WTC11 (cell line): ENCODE data around the gene CREB1. TPM values are rescaled to one million over a fixed set of nuclear protein-coding genes. Genes with fewer than 3 reads are reported as not detected.

Experiments
- ATAC-seq: fragments of 200-7000 bp; cut with Tn5 transposase; 2 replicates; pipeline ENCODE4 v1.10.0; 2021; ENCODE audit warnings: mild to moderate bottlenecking, moderate library complexity
- CTCF ChIA-PET: fragments of 300-600 bp; sonication (Branson Sonifier 250); formaldehyde crosslinking; loops from one replicate; lab custom pipeline; 2021; ENCODE audit warnings: antibody characterized with exemption; lab: Charles Lee
- POLR2A ChIA-PET: fragments of 350-600 bp; sonication (Branson Sonifier 250); formaldehyde crosslinking; loops from one replicate; lab custom pipeline; 2021; ENCODE audit warnings: antibody characterized with exemption; lab: Charles Lee
- DNase-seq: peaks from one replicate; pipeline ENCODE4 v3.0.0; 2021; ENCODE audit warnings: low spot score
- H3K27ac Mint-ChIP-seq: 2 replicates; pipeline ENCODE4 v1.8.0; 2021; ENCODE audit warnings: mixed read lengths
- H3K27me3 Mint-ChIP-seq: 2 replicates; pipeline ENCODE4 v1.8.0; 2021; ENCODE audit warnings: low read depth, mild to moderate bottlenecking, moderate library complexity, mixed read lengths
- H3K36me3 Mint-ChIP-seq: 2 replicates; pipeline ENCODE4 v1.8.0; 2021; ENCODE audit warnings: mixed read lengths
- H3K4me1 Mint-ChIP-seq: 2 replicates; pipeline ENCODE4 v1.8.0; 2022; ENCODE audit warnings: mixed read lengths
- H3K4me3 Mint-ChIP-seq: 2 replicates; pipeline ENCODE4 v1.8.0; 2021; ENCODE audit warnings: mild to moderate bottlenecking, moderate library complexity, mixed read lengths
- H3K9me3 Mint-ChIP-seq: 2 replicates; pipeline ENCODE4 v1.8.0; 2021; ENCODE audit warnings: mixed read lengths
- ARID4B ChIP-seq: sonication (generic); formaldehyde crosslinking; IDR thresholded peaks from 2 replicates; pipeline ENCODE4 v1.8.0; 2023; ENCODE audit warnings: missing genetic modification reagents, mild to moderate bottlenecking, borderline replicate concordance
- ATF1 ChIP-seq: sonication (generic); formaldehyde crosslinking; IDR thresholded peaks from 2 replicates; pipeline ENCODE4 v1.8.1; 2023; ENCODE audit warnings: mild to moderate bottlenecking, moderate library complexity, missing genetic modification reagents
- ATF3 ChIP-seq: sonication (generic); formaldehyde crosslinking; conservative IDR thresholded peaks from 2 replicates; pipeline ENCODE4 v1.8.1; 2022; ENCODE audit warnings: mild to moderate bottlenecking, missing genetic modification reagents
- FOXP4 ChIP-seq: sonication (generic); formaldehyde crosslinking; IDR thresholded peaks from 2 replicates; pipeline ENCODE4 v1.8.0; 2022; ENCODE audit warnings: mild to moderate bottlenecking, missing genetic modification reagents
- GABPB1 ChIP-seq: sonication (generic); formaldehyde crosslinking; IDR thresholded peaks from 2 replicates; pipeline ENCODE4 v1.8.1; 2023; ENCODE audit warnings: mild to moderate bottlenecking, missing genetic modification reagents
- MXD4 ChIP-seq: fragments of 250-450 bp; sonication (Bioruptor Pico); IDR thresholded peaks from 2 replicates; pipeline ENCODE4 v1.8.0; 2021; ENCODE audit warnings: mild to moderate bottlenecking, moderate library complexity, borderline replicate concordance
- MYBL2 ChIP-seq: sonication (generic); formaldehyde crosslinking; IDR thresholded peaks from 2 replicates; pipeline ENCODE4 v1.8.1; 2023; ENCODE audit warnings: mild to moderate bottlenecking, moderate library complexity, missing genetic modification reagents
- STAT6 ChIP-seq: sonication (generic); formaldehyde crosslinking; conservative IDR thresholded peaks from 2 replicates; pipeline ENCODE4 v1.8.1; 2023; ENCODE audit warnings: mild to moderate bottlenecking, low read depth, missing genetic modification reagents, moderate library complexity
- TEAD1 ChIP-seq: sonication (generic); formaldehyde crosslinking; IDR thresholded peaks from 2 replicates; pipeline ENCODE4 v1.8.0; 2022; ENCODE audit warnings: mild to moderate bottlenecking, missing genetic modification reagents
- TP53 ChIP-seq: sonication (generic); formaldehyde crosslinking; IDR thresholded peaks from 2 replicates; pipeline ENCODE4 v1.8.1; 2023; ENCODE audit warnings: mild to moderate bottlenecking, missing genetic modification reagents
- USF2 ChIP-seq: sonication (generic); formaldehyde crosslinking; IDR thresholded peaks from 2 replicates; pipeline ENCODE4 v1.8.1; 2023; ENCODE audit warnings: mild to moderate bottlenecking, missing genetic modification reagents, moderate library complexity
- ZBTB21 ChIP-seq: sonication (generic); formaldehyde crosslinking; IDR thresholded peaks from 2 replicates; pipeline ENCODE4 v1.8.1; 2023; ENCODE audit warnings: mild to moderate bottlenecking, missing genetic modification reagents, borderline replicate concordance
- ZBTB43 ChIP-seq: sonication (generic); formaldehyde crosslinking; IDR thresholded peaks from 2 replicates; pipeline ENCODE4 v1.8.1; 2023; ENCODE audit warnings: mild to moderate bottlenecking, missing genetic modification reagents
- total RNA-seq: library from RNA; stranded (reverse); gene quantifications from 3 replicates; pipeline ENCODE4 v1.2.3, GENCODE V29; 2021
- TF ChIP-seq, protein P1 (sequence below): fragments of 250-450 bp; sonication (Bioruptor Pico); IDR thresholded peaks from 2 replicates; pipeline ENCODE4 v1.9.0; 2021; ENCODE audit warnings: mild to moderate bottlenecking, borderline replicate concordance
- TF ChIP-seq, protein P2 (sequence below): fragments of 250-450 bp; sonication (Bioruptor Pico); IDR thresholded peaks from 2 replicates; pipeline ENCODE4 v1.9.0; 2021; ENCODE audit warnings: mild to moderate bottlenecking

The CREB1 gene
- total RNA-seq, 1 experiment from 2014 or later, result 97.7 TPM

GRCh38 chr2:207599636-207600035 is 69.9 kb downstream of the CREB1 start:
- CTCF ChIA-PET, result interaction anchor here (1.1 kb wide), 1 partner anchor 92 kb away, joined by 3 read pairs; no protein-coding TSS in a partner anchor
- H3K4me1 Mint-ChIP-seq, result peaks cover 5% of the 10 kb centered on the region; the same call in 1 of the 2 replicates

More at GRCh38 chr2:207599636-207600035, 69.9 kb downstream of the CREB1 start:
- no peak for ATAC-seq
- TF ChIP-seq ATF3 (CRISPR knock-in tag), result no peak
- TF ChIP-seq STAT6 (CRISPR knock-in tag), result no peak
- no peak for TF ChIP-seq ZBTB21 (CRISPR knock-in tag)
- no peak for TF ChIP-seq ARID4B (CRISPR knock-in tag)
- no peak for TF ChIP-seq TP53 (CRISPR knock-in tag)
- TF ChIP-seq USF2, result no peak
- TF ChIP-seq, protein P1, sequence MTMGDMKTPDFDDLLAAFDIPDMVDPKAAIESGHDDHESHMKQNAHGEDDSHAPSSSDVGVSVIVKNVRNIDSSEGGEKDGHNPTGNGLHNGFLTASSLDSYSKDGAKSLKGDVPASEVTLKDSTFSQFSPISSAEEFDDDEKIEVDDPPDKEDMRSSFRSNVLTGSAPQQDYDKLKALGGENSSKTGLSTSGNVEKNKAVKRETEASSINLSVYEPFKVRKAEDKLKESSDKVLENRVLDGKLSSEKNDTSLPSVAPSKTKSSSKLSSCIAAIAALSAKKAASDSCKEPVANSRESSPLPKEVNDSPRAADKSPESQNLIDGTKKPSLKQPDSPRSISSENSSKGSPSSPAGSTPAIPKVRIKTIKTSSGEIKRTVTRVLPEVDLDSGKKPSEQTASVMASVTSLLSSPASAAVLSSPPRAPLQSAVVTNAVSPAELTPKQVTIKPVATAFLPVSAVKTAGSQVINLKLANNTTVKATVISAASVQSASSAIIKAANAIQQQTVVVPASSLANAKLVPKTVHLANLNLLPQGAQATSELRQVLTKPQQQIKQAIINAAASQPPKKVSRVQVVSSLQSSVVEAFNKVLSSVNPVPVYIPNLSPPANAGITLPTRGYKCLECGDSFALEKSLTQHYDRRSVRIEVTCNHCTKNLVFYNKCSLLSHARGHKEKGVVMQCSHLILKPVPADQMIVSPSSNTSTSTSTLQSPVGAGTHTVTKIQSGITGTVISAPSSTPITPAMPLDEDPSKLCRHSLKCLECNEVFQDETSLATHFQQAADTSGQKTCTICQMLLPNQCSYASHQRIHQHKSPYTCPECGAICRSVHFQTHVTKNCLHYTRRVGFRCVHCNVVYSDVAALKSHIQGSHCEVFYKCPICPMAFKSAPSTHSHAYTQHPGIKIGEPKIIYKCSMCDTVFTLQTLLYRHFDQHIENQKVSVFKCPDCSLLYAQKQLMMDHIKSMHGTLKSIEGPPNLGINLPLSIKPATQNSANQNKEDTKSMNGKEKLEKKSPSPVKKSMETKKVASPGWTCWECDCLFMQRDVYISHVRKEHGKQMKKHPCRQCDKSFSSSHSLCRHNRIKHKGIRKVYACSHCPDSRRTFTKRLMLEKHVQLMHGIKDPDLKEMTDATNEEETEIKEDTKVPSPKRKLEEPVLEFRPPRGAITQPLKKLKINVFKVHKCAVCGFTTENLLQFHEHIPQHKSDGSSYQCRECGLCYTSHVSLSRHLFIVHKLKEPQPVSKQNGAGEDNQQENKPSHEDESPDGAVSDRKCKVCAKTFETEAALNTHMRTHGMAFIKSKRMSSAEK (CRISPR knock-in tag), result no peak
- TF ChIP-seq TEAD1, result no peak
- no peak for TF ChIP-seq MXD4 (CRISPR knock-in tag)
- no peak for TF ChIP-seq MYBL2 (CRISPR knock-in tag)
- TF ChIP-seq ZBTB43 (CRISPR knock-in tag), result no peak
- TF ChIP-seq FOXP4 (CRISPR knock-in tag), result no peak
- TF ChIP-seq, protein P2, sequence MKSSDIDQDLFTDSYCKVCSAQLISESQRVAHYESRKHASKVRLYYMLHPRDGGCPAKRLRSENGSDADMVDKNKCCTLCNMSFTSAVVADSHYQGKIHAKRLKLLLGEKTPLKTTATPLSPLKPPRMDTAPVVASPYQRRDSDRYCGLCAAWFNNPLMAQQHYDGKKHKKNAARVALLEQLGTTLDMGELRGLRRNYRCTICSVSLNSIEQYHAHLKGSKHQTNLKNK, result no peak
- TF ChIP-seq ATF1 (CRISPR knock-in tag), result no peak
- no peak for TF ChIP-seq GABPB1
- Mint-ChIP-seq H3K9me3 (no peaks in the 10 kb centered on the region), H3K27me3 (no peaks in the 10 kb centered on the region), H3K27ac (no peak overlapping the region), H3K4me3 (no peak overlapping the region), H3K36me3 (peaks cover 14% of the 10 kb centered on the region; the same call in 1 of the 2 replicates)
- DNase-seq, result no peak
- POLR2A ChIA-PET, result no interaction called here
